Airway epithelial cell (primary cell): Measurements from ENCODE around the gene CREBZF. TPM values are rescaled to one million over a fixed set of nuclear protein-coding genes. Genes with fewer than 3 reads are reported as not detected.

Source experiments
- total RNA-seq: library from RNA; depleted of rRNA; stranded (reverse); fragments of >200 nt; gene quantifications from 2 replicates; pipeline ENCODE4 v1.2.3, GENCODE V29; 2015

Gene CREBZF
- 17.1 and 21.9 TPM in 2 replicates for total RNA-seq

GRCh38 chr11:85664615-85665481 is at the start of gene CREBZF:
TSS of gene CREBZF (minus strand) at chr11:85665129. CDS start at chr11:85664875, 254 bp downstream.

GRCh38 chr11:85685820-85686459 is 21.0 kb upstream of the CREBZF start, which contains the start of gene CCDC89:
TSS of gene CCDC89 (minus strand) at chr11:85686195. CDS start at chr11:85686130, 65 bp downstream.

GRCh38 chr11:85647604-85648299 is 17.2 kb downstream of the CREBZF start, which contains the start of gene TMEM126A:
TSS of gene TMEM126A (plus strand) at chr11:85647967. CDS start at chr11:85650256, 2,289 bp downstream.

GRCh38 chr11:85627998-85628770 is 36.7 kb downstream of the CREBZF start, which contains the start of gene TMEM126B:
TSS of gene TMEM126B (plus strand) at chr11:85628593. CDS start at chr11:85628608, 15 bp downstream.

GRCh38 chr11:85627332-85627997 is 37.5 kb downstream of the CREBZF start, which contains the start of gene DLG2:
TSS of gene DLG2 (minus strand) at chr11:85627344.

Other genes starting within 250 kb of the CREBZF start
- gene DLG2, start 37.8 kb downstream of the CREBZF start, total RNA-seq = 0.19 and 0.63 TPM in 2 replicates
- 43.1 and 61.4 TPM in 2 replicates for gene TMEM126B, start 36.5 kb downstream of the CREBZF start, total RNA-seq
- 19.5 and 25.2 TPM in 2 replicates for gene TMEM126A, start 17.2 kb downstream of the CREBZF start, total RNA-seq
- gene CCDC89, start 21.1 kb upstream of the CREBZF start, total RNA-seq = not detected in 2 replicates
- 1.9 and 2.4 TPM in 2 replicates for gene SYTL2, start 146.0 kb upstream of the CREBZF start, total RNA-seq
- gene CCDC83, start 190.3 kb upstream of the CREBZF start, total RNA-seq = not detected in 2 replicates